ENCODE measurements around the gene NBEA. TPM values are rescaled to one million over a fixed set of nuclear protein-coding genes. Genes with fewer than 3 reads are reported as not detected.
A peak's percentile ranks its signal among the peaks of the same experiment; 100 is the strongest.

The NBEA gene
- polyA plus RNA-seq, 3 donors = 16.4 to 19.2 (median 17.8) TPM

DNA sequence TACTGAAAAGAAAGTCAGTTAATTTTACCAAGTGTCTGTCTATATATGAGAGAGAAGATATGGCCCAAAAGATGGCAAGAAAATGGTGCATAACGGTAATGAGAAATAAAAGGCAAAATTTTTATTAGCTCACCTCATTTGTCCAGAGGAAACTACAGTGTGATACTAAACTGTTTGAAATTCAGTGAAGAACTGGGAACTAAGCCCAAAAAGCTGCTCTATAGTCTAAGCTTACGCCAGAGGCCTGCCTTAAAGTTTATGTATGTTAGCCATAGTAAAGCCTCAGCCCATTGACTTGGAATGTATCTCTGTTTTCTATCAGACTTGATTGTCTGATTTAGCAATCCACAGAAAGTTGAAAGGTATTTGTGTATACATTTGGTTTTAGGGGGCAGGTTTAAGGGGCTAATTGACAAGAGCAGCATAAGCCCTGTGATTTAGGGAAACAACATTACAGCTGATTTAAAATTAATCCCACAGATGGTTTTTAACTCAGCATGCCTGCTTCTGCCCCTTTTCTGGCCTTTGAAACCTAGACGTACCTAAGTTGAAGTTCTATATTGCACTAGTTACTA, 625.4 kb downstream of the NBEA start:
- no peak for DNase-seq (ENCODE audit: extremely low read depth in 1 of 11, low read depth in 9 of 11, low spot score in 4 of 11)

DNA sequence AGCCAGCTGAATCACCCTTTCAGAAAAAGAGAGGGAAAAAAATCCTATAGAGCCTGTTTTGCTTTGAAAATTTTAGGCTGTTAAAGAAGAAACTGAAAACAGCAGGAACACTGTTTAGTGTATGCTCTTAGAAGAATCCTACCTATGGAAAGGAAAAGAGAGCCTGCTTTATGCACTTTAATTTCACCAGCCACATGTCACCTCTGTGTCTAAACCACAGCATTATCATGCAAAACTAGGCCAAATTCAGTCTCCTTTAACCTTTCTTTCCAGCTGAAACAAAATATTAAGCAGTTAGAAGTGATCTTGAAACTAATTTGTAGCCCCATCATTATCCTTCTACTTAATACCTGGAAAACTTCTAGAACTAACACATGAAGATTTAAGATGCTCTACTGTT, 631.6 kb downstream of the NBEA start:
- DNase-seq (ENCODE audit: extremely low read depth in 1 of 11, low read depth in 9 of 11, low spot score in 4 of 11) = no peak

DNA sequence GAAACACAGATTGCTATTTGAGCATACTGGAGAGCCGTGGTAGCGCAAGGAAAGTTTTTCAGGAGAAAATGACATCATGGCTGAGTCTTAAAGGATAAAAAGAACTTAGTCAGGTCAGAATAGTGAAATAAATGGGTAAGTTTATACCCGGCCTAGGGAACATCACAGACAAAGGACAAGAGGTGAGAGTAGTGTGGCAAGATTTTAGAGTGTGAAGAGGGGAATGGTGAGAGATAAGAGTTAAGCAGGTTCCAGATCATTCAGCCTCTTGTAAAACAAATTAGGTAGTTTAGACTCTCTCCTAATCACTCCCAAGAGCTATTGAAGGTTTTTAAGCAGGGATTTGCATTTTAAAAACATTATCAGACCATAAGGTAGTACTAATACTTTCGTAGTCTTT, 650.4 kb downstream of the NBEA start:
- DNase-seq (ENCODE audit: extremely low read depth in 1 of 11, low read depth in 9 of 11, low spot score in 4 of 11) = no peak

DNA sequence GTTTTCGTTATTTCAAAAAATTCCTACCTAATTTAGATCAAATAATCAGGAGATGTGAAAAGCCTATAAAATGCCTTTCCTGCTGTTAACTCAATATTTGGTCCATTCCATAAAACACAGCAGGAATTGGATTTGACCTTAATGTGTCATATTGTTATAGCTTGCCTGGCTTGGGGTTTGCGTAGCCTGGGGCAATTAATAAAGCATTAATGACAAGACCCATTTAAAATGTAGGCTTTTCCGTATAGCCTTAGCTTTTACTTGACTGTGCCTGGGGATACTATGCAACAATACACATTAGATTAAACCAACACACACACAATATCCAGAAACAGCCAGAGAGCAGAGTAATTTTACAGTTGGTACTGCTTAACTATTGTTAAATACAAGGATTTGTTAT, 651.6 kb downstream of the NBEA start:
- DNase-seq (ENCODE audit: extremely low read depth in 1 of 11, low read depth in 9 of 11, low spot score in 4 of 11) = no peak

DNA sequence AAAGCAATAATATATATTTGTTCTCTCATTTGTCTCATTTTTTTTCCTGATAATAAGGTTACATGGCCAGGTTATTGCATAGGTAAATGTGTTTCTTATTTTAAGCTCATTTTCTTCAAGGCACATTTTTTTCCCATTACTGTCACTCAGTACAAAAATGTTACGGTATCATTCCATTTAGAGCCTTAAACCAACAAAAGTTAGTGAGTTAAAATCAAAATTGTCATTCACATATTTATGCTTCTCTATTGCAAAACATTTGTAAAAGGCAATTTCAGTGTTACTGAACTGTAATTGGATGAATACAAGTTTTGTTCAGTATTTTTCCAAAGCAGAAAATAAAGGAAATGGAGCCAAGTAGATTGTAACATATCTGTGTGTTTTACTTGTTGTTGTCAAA, 652.0 kb downstream of the NBEA start:
- no peak for DNase-seq (ENCODE audit: extremely low read depth in 1 of 11, low read depth in 9 of 11, low spot score in 4 of 11)

DNA sequence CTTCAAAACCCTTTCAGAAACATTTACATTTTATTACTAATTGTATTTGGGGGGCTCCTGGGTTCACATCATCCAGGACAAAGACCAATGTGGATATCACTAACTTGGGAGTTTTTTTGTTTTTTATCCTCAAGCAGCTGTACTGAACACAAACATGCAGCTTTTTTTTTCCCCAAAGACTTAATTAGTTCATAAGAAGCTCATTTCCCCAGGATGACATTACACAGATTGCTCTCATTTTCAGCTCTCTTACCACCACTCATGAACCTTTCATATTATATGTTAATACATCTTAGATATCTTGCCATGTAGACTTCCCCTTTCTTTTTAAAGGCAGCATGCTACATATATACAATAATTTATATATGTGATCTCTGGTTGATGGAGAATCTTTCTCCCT, 653.1 kb downstream of the NBEA start:
- no peak for DNase-seq (ENCODE audit: extremely low read depth in 1 of 11, low read depth in 9 of 11, low spot score in 4 of 11)

DNA sequence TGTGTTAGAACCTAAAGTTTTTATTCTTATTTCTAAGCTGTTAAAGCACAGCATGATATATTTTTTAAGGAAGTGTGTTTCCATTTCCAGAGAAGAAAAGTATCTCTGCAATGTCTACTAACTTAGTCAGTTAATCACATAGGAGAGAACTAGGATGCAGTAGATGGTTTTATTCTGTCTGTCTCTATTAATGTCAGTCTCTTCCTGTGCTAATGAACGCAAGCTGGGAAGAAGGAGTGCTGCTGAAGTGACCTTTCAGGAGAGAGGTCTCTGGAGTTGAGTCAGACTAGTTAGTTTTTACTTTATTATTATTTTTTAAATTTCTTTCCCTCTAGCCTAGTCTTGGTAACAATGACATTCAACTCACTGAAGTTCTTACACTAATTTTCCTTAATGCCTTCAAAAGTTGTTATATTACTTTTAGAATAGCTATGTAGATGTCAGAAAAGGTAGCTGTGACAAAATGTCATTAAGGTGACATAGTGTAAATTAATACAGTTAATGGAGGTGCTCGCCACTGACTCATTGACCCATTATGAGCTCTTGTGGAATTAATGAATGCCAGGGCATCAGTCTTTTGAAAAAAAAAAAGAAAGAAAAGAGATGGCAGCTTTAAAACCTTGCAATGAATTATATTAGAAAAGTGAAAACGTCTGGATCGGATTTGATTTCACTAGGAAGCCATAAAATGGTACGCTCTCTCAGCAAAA, 654.4 kb downstream of the NBEA start:
- no peak for DNase-seq (ENCODE audit: extremely low read depth in 1 of 11, low read depth in 9 of 11, low spot score in 4 of 11)

DNA sequence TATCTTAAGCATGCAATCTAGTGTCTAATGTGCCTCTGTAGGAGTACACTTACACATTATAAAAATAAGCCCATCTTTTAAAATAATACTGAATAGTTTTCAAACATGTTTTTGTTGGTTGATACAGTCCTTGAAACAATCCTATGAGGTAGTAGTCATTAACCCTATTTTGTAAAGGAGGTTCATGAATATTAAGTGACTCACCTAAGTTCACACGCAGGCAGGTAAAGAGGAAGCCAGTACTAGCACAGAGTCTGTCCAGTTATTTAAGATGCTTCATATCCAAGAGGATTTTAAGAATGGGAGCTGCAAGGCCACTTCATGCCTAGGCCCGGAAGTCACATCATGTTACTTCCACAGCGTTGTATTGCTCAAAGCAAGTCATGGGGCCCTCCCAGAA, 655.4 kb downstream of the NBEA start:
- DNase-seq (ENCODE audit: extremely low read depth in 1 of 11, low read depth in 9 of 11, low spot score in 4 of 11) = no peak

DNA sequence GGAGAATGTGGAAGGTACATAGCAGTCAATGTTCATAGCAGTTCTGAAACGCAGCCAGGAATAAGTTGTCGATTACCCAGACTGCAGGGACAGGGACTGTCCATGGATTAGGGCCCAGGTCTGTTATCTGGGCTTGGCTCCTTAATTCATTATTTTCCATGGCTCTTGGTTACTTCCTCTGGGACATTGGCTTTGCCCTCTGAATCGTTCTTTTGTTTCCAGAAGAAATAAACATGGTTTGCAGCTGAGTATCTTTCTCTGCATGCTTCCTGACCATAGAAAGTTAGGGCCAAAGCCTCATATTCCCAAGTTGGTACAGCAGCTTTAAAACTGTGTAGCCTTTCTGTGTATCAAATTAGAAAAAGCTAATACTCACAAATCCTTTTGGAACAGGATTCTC, 656.2 kb downstream of the NBEA start:
- no peak for DNase-seq (ENCODE audit: extremely low read depth in 1 of 11, low read depth in 9 of 11, low spot score in 4 of 11)

DNA sequence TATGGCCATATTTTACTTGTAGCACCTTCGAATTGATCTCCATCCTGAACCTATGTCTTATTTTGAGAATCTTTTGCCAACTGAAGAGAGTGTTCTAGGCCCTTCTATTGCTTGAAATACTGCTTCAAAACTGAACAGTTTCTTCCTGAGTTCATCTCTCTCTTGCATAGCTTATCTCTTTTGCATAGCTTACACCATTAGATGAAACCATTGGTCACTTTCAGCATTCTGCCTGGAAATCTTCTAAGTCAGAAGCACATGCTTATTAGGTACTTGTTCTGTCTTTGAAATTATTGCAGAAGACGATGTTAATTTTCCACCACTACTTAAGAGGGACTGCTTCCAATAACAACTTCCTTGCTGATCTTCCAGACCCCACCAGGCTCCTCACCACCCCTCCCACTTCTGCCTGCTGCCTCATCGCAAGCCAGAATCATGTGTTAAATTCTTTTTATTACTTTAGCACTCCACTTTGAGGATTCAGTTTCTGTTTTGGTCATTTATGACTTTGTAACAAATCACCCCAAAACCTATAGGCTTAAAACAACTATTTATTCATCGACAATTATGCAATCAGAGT, 656.8 kb downstream of the NBEA start:
- no peak for DNase-seq (ENCODE audit: extremely low read depth in 1 of 11, low read depth in 9 of 11, low spot score in 4 of 11)

DNA sequence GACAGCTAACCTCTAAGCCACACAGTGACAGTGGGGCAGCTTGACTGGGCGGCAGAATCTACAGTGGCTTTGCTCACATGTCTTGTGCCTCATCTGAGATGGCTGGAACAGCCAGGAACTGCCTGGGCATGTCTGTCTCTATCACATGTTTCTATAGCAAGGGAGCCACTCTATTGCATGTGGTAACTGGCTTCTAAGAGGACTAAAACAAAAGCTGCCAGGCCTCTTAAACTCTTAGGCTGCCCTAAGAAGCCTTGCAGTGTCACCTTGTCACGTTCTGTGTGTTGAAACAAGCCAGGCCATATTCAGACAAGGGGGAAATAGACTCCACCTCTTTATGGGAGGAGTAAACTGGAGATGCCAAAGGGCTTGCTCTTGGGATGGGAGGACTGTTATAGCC, 657.3 kb downstream of the NBEA start:
- no peak for DNase-seq (ENCODE audit: extremely low read depth in 1 of 11, low read depth in 9 of 11, low spot score in 4 of 11)

DNA sequence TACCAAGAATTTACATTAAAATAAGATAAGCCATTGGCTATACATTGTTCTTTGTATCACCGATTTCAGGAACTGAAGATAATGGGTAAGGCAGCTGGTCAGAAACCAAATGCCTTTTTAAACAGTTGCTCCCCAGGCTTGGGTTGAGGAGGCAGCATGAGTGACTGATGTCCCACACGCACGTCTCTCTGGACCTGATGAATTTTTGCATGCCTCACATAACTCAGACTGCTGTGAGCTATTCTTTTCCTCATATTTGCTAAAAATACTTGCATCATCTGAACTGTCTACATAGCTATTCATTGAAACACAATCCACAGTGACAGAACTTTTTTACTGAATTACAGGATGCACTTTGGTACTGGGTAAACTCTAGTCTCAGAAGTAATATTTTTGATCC, 658.1 kb downstream of the NBEA start:
- DNase-seq (ENCODE audit: extremely low read depth in 1 of 11, low read depth in 9 of 11, low spot score in 4 of 11) = no peak

DNA sequence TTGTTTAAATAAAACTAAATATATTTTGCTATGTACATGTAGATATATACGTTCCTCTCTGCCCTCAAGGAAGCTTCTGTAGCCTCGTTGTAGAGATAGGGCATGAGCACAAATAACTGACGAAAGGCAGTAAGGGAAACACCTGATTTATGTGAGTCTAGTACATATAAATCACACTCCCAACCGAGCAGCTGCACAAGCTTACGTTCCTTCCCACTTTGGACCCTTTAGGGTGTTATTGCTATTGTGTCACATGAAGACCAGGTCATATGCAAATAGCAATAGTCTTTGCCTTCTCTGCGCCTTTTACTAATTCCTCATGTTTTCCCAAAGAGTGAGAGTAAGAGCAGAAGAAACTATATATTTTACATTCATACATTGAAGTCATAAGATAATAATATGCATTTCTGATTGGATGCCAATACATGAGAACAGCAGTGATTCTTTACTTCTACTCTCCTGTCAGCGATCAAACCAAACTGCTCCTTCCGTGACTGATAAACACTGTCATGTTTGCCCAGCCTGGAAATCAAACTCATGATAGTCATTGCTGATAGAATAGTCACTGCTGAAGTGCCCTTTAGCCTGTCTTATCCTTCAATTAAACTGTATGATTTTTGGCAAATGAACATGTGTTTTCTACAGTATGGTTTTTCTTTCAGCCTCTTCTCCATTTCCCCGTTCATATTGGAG, 661.7 kb downstream of the NBEA start:
- DNase-seq (ENCODE audit: extremely low read depth in 1 of 11, low read depth in 9 of 11, low spot score in 4 of 11) = no peak

DNA sequence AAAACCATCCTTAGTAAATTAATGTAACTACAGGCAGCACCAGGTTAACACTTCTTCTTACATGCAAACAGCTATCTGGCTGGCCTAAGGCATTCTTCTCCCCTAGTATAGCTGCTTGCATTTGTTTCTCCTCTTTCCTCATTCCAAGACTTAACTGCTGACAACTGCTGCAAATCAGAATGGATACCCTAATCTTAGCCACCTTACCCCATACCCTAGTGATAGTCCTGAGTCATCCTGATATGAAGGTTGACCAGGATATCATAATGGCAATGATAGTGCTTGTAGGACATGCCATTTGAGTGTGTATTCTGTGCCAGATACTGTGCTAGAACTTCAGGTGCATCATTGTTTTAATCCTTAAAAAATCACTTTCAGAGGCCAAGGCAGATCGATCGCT, 672.6 kb downstream of the NBEA start:
- no peak for DNase-seq (ENCODE audit: extremely low read depth in 1 of 11, low read depth in 9 of 11, low spot score in 4 of 11)

DNA sequence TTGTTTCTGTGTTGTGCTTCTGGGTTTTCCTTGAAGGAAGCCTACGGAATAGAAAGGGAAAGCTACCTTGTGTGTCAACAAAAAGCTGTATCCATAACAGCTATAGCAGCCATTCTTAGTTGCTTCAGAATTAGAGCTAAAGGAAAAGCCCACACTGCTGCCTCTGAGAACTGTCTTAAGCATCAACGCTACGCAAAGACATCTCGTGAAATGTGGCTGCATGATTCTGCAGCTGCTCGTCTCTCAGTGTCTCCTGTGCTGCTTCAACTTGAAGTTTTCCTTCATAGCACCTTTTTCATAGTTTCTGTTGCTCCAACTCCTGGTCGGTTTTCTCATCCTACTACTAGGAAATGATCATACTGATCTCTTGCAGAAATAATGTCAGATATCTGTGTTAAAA, 675.4 kb downstream of the NBEA start:
- DNase-seq (ENCODE audit: extremely low read depth in 1 of 11, low read depth in 9 of 11, low spot score in 4 of 11) = no peak

DNA sequence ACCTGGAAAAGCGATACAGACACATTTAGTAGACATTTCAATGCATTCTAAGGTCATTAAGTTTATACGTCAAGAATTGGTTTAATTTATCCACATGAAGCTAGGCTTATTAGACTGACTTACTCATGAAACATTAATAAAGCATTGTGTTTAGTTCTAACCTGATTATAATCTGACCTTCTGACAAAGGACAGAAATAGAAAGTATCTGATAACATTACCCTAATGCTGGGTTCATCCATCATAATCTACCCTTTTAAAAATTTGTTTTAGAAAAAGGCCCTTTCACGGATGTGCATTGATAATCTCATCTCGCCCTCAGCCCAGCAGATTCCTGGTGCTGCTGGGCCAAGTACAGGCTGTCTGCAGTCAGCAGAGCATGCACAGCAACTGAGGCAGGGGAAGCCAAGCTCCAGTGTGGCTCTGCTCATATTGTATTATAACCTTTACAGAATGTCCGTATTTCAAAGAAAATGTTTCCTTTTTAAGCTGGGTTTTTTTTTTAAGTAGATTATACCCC, 676.6 kb downstream of the NBEA start:
- DNase-seq (ENCODE audit: extremely low read depth in 1 of 11, low read depth in 9 of 11, low spot score in 4 of 11) = no peak

DNA sequence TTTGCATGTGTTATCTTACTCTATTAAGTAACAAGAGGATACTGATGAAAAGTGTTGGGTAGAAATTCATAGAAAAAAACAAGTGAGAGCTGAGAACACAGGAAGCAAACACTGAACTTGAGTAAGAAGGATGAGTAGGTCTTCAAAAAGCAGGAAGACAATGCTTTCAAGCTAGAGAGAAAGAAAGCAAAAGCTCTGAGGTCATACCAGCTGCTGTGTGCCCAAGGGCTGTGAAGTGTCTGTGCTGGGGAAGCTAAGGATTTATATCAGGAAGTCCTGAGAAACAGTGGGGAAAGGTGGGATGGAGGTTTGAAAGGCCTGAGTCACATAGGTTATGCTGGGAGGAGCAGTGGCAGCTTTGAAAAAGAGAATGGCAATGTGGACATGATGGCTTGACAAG, 679.9 kb downstream of the NBEA start:
- no peak for DNase-seq (ENCODE audit: extremely low read depth in 1 of 11, low read depth in 9 of 11, low spot score in 4 of 11)

DNA sequence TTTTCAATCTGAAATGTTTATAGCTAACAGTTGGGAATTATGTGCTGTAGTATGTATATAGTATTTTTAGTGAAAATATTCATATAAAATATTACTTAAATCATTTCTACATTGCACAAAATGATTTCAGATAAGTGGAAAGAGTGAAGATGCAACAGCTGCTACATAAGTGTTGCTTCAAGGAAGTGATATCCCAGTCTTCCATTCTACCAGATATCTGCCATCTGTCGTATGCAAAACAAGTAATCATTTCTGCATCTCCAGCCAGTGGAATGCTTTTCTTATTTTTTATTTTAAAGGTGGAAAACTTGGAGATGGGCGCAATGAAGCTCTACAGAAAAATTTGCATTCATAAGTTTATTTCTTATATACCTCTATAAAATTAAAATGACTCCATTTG, 687.0 kb downstream of the NBEA start:
- DNase-seq (ENCODE audit: extremely low read depth in 1 of 11, low read depth in 9 of 11, low spot score in 4 of 11) = no peak

DNA sequence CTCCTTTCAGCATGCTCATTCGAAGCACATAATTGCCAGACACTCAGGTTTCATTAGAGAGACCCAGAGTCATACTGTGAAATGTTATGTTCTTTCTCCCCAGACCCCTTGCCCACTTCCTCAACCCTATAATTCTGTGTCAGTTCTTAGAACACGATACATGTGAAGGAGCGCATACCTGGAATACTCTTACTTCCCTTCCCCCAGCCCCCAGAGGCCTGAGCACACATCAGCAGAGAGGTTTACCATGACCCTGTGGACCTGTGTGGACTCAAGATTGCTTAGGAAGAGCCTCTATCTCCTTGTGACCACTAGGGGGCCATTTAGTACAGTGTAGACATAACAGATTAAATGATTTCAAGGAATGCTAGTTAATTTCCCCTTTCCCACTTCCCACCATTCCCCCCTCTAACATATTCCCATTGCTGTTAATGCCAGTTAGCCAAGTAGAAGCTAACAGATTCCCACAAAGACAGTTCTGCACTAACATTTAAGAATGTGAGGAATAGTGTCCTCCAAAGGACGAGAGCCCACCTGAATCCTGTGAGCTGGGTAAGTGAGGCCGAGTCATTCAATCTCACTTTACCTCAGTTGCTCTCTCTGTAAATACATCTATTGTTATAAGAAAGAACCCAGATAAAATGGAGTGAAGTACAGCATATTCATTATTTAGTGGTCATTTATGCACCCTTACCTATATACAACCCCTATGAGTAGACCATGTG, 688.6 kb downstream of the NBEA start:
- DNase-seq (ENCODE audit: extremely low read depth in 1 of 11, low read depth in 9 of 11, low spot score in 4 of 11) = peak in 8 of 11 donors; percentile 15 to 28 (median 19)

DNA sequence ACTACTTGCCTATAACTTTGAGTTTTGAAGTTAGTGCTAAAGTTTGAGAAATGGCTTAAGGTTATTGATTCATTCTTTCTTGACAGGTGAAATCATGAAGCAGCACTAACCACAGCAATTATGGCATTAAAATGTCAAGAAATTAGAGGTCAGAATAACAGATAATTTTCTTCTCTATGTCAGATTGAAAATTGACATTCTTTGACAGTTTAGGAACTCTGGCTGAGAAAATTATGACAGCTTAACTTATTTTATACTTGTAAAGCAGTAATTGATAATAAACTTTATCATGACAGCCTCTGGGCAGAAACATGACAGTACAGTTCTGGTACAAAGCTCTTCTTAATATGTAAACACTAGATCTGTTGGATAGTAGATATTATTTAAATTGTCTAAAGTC, 689.6 kb downstream of the NBEA start:
- DNase-seq (ENCODE audit: extremely low read depth in 1 of 11, low read depth in 9 of 11, low spot score in 4 of 11) = no peak

Data from renal cortex interstitium (tissue), 11 donors.